Right lobe of liver (tissue), 6 donors: ENCODE results near the gene FAM217A. TPM values are rescaled to one million over a fixed set of nuclear protein-coding genes. Genes with fewer than 3 reads are reported as not detected.

Experiments
- ATAC-seq, 4 donors: fragments of 200-7000 bp; cut with Tn5 transposase; one replicate each; pipeline ENCODE4 v1.9.1; 2020; ENCODE audit warnings: mild to moderate bottlenecking in 4 of 4, moderate library complexity in 4 of 4
- DNase-seq, 3 donors: peaks; one replicate each; pipeline ENCODE4 v3.0.0-alpha.2; 2020
- H3K27ac ChIP-seq, 3 donors: fragments of 200-600 bp; one replicate each; pipeline ENCODE4 v1.8.0; 2022
- H3K27me3 ChIP-seq, 2 donors: fragments of 200-600 bp; one replicate each; pipeline ENCODE4 v1.8.0; 2022
- H3K36me3 ChIP-seq, 4 donors: fragments of 200-600 bp; sonication (generic) in 1 of 4; one replicate each; pipeline versions ENCODE4 v1.5.1 to v1.8.0; 2017 to 2022; ENCODE audit warnings: control low read depth in 1 of 4
- H3K4me1 ChIP-seq, 4 donors: fragments of 200-600 bp; sonication (generic) in 1 of 4; one replicate each; pipeline versions ENCODE4 v1.5.1 to v1.8.0; 2017 to 2022; ENCODE audit warnings: control low read depth in 1 of 4
- H3K4me3 ChIP-seq, 3 donors: fragments of 200-600 bp; one replicate each; pipeline ENCODE4 v1.8.0; 2022
- H3K9me3 ChIP-seq, 4 donors: fragments of 200-600 bp; sonication (generic) in 1 of 4; one replicate each; pipeline versions ENCODE4 v1.5.1 to v1.8.0; 2017 to 2022; ENCODE audit warnings: control low read depth in 1 of 4
- CTCF ChIP-seq, 4 donors: fragments of 200-600 bp in 3 of 4; fragments of 450-650 bp in 1 of 4; IDR thresholded peaks; one replicate each; pipeline versions ENCODE4 v1.5.1 to v1.8.0; 2016 to 2022; ENCODE audit warnings: antibody characterized with exemption in 4 of 4, mild to moderate bottlenecking in 2 of 4
- POLR2A ChIP-seq: fragments of 450-650 bp; IDR thresholded peaks from one replicate; pipeline ENCODE4 v1.6.1; 2017; ENCODE audit warnings: antibody characterized with exemption, mild to moderate bottlenecking
- WGBS: methylation state at CpG from one replicate; pipeline ENCODE4 v1.1.6; 2018; ENCODE audit warnings: low coverage, low lambda C conversion rate; ENCODE audit not compliant: insufficient coverage; ENCODE audit errors: missing lambda C conversion rate; 5-methylcytosine and 5-hydroxymethylcytosine counted together
- intact Hi-C, 2 donors: fragments of 100-400 bp; cut with DNase I; formaldehyde crosslinking; loops; one replicate each; pipeline versions ENCODE4 v1.11.2 to v1.14.1; 2022
- total RNA-seq, 6 experiments: library from RNA; depleted of rRNA in 2 of 6; stranded (reverse); fragments of >200 nt in 2 of 6; fragmentation: NEBNext Ultra II Directional in 3 of 6; extraction: Animal tissue kit (Norgen Biotek cat#: 25700) in 3 of 6; gene quantifications; one replicate each; pipeline versions ENCODE4 v1.1.0 to v1.2.4, GENCODE V29; 2016 to 2023
- donor health status: DM: no; HTN: yes; CAD: no.
- donor health status: DM: no; HTN: no; CAD: no.
- donor health status: DM: no; HTN: no; CAD: no.
- donor health status: DM: no; HTN: yes; CAD: no.
- donor health status: DM: no; HTN: yes; CAD: no.

Gene FAM217A
- total RNA-seq, 6 experiments from 2014 or later = not detected

GRCh38 chr6:4088704-4089103 lies 9.8 kb upstream of the FAM217A start:
- no peaks in the 10 kb centered on the region for H3K9me3 ChIP-seq
- H3K27me3 ChIP-seq = no peaks in the 10 kb centered on the region
- TF ChIP-seq POLR2A (no peak), CTCF (IDR thresholded peaks at IDR 0.05) (no peak)
- H3K4me3 ChIP-seq = no peak overlapping the region
- DNase-seq = no peak
- intact Hi-C loops = no loop called here
- 71% methylated on average over 1 of the region's 7 CpGs for WGBS
- ATAC-seq = no peak
- H3K36me3 ChIP-seq = no peaks in the 10 kb centered on the region
- no peaks in the 10 kb centered on the region for H3K4me1 ChIP-seq
- no peak overlapping the region for H3K27ac ChIP-seq

- intact Hi-C loops = no loop called here
- H3K27me3 ChIP-seq = no peaks in the 10 kb centered on the region
- no peaks in the 10 kb centered on the region for H3K36me3 ChIP-seq
- no peaks in the 10 kb centered on the region for H3K9me3 ChIP-seq
- H3K4me1 ChIP-seq = no peaks in the 10 kb centered on the region
- no peak overlapping the region for H3K4me3 ChIP-seq
- 100% methylated on average over 1 of the region's 1 CpG for WGBS
- DNase-seq (no peak), ATAC-seq (no peak)
- H3K27ac ChIP-seq = no peak overlapping the region
- no peak for TF ChIP-seq POLR2A
- TF ChIP-seq CTCF (IDR thresholded peaks at IDR 0.05) = no peak
These were observed 6.4 kb upstream of the FAM217A start for GRCh38 chr6:4085332-4085700.

- DNase-seq (no peak), ATAC-seq (peak; percentile 93 to 96 (median 95))
- 23% methylated on average over 9 of the region's 9 CpGs for WGBS
- Histone ChIP-seq H3K4me3 (peak overlapping the region in 1 of 3 donors; percentile 5), H3K27me3 (no peaks in the 10 kb centered on the region), H3K27ac (peak overlapping the region; percentile 7 to 35 (median 35)), H3K4me1 (no peaks in the 10 kb centered on the region), H3K9me3 (no peaks in the 10 kb centered on the region), H3K36me3 (no peaks in the 10 kb centered on the region)
- intact Hi-C loops = no loop called here
- no peak for TF ChIP-seq POLR2A
- TF ChIP-seq CTCF (IDR thresholded peaks at IDR 0.05) = no peak
These were observed 5.8 kb upstream of the FAM217A start for GRCh38 chr6:4084444-4085331.

GRCh38 chr6:4074478-4075235 lies 4.3 kb downstream of the FAM217A start:
- TF ChIP-seq CTCF (IDR thresholded peaks at IDR 0.05) = no peak
- TF ChIP-seq POLR2A = no peak
- Histone ChIP-seq H3K9me3 (no peaks in the 10 kb centered on the region), H3K4me1 (no peaks in the 10 kb centered on the region), H3K4me3 (no peak overlapping the region), H3K36me3 (no peaks in the 10 kb centered on the region), H3K27me3 (no peaks in the 10 kb centered on the region), H3K27ac (no peak overlapping the region)
- DNase-seq = no peak
- no peak for ATAC-seq
- 66% methylated on average over 6 of the region's 6 CpGs for WGBS
- intact Hi-C loops = no loop called here
